Suppressor macrophage (primary cell): ENCODE data around the gene BPHL.
"Not testable (repeated sequence)": the region's sequence is repeated elsewhere in the genome, so short reads cannot be mapped to it uniquely, and the experiment has no call there.

Experiments
- DNase-seq, 4 experiments: peaks; one replicate each; pipeline ENCODE4 v3.0.0-alpha.2; 2020 to 2022

BPHL gene

DNA sequence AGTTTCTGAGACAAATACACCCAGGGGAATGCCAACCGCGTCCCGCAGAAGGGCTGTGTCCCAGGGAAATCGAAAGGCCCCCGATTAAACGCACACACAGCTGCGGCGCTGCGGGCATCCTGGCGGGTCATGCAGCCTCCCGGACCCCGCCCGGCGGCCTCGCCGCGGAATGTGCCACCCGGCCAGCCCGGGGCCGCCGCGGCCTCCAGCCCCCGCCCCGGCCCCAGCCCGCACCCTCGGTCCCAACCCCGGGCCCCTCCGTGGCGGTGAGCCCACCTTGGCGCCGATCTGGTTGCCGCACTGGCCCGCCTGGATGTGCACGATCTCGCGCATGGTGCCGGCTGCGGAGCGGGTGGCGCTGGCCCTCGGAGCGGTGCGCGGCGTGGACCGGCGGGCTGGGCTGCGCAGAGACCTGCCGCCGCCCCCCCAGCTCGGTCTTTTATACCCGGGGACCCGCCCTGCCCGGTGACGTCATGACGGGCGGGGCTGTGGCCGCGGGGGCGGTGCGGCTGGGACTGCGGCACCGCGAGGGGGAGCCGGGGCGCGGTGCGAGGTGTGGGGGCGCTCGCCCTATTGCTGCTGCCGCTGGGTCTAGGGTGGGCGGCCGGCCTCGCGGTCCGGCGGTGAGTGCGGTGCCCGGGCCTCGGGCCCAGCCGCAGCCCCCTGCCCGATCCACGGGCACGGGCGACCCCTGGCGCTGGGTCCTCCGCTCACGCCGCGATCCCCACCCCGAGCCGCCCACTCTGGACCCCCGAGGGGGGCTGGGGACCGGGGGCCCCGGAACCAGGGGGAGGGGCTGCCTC, 38.8 kb downstream of the BPHL start, which contains the start of gene TUBB2A:
TSS of gene TUBB2A (minus strand) at position 414 of the 803 bp plus-strand sequence. CDS start at position 333, 81 bp downstream.
- DNase-seq: peak; percentile 90 to 97 (median 94)

DNA sequence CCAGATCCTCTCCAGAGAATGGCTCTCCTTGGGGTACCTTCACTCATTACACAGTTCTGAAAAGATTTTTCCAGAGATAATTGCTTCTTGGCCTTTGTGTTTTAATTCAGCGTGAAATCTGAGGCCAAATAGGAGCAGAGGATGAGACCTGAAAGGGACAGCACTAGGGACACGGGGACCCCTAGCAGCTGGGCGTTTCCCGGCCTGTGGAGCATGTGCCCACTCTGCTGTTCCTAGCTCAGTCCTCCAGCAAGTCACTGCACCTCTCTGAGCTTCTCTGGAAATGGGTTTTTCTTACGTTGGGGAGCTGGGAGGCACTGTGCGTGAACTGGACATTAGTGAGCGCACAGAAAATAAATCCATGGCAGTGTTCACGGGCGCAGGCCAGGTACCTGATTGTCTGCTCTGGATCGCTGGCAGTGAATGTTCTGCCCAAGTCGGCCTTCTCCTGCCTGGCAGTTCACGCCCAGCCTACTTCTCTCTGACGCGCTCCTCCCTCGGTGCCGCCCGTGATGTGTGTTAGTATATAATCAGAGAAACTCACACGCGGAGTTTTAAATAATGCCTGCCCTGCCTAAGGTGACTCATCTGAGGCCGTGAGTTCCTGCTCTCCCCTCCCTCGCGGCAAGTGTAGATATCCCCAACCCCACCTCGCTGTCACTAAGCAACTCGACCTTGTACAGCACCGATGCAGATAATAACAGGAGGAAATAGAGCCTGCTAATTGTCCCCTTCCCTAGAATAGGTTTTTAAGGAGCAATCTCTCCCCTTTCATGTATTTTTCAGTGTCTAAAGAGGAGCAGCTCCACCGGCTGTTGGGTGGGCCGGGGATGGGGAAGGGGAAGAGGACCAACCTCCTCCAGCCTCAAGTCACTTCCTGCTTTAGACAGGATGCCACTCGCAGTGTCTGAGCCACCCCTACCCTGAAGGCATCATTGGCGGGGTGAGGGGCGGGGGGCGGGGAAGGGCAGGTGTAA, 41.6 kb downstream of the BPHL start:
- DNase-seq: peak in 3 of 4 experiments; percentile 31 to 53 (median 49)

DNA sequence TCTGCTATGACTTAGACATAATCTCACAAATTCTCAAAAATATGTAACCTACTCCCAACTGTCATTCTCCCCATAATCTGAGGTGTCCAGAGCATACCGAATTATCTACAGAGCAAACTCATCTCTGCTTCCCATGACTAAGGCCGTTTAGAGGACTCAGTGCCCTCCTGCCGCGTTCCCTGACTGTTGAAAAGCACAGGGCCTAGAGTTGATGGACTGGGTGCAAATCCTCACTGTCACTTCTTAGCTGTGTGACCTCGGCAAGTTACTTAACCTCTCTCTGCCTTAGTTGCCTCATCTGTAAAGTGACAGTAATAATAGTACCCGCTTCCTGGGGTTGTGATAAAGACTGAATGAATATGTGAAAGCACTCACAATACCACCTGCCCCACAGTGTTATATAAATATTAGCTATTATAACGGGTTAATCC, 43.6 kb downstream of the BPHL start:
- DNase-seq: no peak

DNA sequence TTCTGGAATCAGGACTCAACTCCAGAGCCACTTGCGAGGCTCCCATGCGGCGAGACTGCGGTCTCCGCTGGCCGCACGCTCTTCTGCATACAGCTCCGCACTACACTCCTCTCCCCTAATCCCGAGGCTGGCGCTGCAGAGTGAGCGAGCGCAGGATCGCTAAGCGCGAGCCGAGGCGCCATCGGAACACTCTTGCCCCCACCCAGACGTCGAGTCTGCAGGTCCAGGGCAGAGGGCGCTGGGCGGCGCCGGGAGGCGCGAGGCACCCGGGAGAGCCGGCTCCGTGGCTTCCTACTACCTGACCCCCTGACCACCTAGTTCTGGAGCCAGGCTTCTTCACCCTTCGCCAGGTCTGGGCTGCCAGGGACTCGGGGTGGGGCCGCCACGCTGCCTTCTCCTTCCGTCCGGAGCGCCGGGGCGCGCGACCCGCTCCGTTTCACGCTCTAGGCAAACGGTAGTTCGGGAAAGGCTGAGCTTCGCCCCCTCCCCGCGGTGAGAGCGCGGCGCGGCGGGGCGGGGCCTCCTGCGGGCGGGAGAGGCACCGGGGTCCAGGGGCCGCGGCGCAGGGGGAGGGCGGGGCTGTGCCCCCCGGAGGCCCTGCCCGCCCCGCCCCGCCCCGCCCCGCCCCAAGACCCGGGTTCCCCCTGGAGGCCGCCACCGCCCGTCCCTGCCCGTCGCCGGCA, 44.2 kb downstream of the BPHL start:
- peak; percentile 69 to 86 (median 78) for DNase-seq

DNA sequence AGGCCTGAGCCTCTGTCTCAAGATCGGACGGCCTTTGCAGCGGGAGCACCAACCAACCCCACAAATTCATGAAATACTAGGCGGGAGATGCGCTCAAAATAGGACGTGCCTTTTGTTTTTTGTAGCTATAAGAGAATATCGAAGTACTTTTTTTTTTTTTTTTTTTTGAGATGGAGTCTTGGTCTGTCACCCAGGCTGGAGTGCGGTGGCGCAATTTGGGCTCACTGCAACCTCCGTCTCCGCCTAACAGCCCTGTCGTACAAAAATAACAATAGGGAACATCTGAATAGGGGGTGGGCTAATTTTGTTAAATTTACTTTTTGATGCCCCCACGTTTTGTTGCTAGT, 44.7 kb downstream of the BPHL start:
- DNase-seq: peak; percentile 54 to 76 (median 60)

DNA sequence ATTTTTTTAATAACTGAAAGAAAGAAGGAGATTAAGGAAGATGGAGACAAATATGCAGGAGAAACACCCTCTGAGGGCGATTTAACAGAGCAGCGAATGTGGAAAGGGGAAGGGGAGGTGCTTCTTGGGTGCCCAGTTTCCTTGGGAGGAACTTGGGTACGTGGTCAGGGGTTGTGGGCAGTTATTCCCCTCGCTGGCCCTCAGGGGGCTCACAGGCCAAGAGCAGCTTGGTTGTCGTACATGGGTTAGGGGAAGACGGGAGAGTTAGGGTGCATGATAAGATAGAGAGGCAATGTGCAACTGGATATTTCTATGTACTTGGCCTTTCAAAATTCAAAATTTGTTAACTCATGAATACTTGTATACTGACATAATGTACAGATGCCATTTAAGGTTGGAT, 45.9 kb downstream of the BPHL start:
- peak in 3 of 4 experiments; percentile 24 to 31 (median 27) for DNase-seq

DNA sequence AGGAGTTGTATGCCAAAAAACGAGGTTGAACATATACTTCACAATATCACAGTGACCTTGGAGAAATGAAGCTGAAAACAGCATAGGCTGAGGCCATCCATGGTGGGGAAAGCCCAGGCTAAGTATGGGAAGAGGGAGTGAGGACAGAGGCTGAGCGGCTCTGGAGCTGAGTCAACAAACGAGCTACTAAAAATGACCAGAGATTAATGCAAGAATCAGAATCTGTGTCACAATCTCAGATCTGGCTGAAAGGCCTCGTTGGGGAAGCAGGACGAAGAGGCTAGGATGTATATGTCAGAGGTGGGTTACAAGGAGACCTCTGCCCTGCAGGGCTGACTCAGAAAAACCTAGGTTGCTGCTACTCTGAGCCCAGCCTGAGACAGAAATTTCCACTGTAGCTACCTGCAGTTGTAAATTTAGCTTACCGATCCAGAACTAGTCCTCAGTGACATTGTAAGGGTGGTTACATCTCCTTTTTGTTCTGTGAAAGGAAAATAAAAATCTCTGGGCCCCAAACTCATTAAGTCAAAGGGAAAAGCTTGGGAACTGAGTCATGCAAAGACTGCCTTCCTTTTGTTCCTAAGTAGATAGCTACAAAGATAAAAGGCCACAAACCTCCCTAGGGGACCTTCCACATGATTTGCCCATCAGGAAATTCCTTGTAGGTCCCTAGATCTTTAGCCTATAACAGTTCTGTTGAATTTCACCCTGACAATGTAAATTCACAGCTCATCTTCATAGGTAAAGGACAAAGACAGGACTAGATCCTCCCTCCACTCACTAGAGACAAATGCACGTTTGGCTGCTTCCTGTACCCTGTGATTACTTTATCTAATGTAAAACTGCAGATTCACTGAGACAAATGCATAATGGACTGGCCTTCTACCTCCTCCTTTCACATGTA, 47.4 kb downstream of the BPHL start:
- DNase-seq: peak; percentile 65 to 88 (median 80)

DNA sequence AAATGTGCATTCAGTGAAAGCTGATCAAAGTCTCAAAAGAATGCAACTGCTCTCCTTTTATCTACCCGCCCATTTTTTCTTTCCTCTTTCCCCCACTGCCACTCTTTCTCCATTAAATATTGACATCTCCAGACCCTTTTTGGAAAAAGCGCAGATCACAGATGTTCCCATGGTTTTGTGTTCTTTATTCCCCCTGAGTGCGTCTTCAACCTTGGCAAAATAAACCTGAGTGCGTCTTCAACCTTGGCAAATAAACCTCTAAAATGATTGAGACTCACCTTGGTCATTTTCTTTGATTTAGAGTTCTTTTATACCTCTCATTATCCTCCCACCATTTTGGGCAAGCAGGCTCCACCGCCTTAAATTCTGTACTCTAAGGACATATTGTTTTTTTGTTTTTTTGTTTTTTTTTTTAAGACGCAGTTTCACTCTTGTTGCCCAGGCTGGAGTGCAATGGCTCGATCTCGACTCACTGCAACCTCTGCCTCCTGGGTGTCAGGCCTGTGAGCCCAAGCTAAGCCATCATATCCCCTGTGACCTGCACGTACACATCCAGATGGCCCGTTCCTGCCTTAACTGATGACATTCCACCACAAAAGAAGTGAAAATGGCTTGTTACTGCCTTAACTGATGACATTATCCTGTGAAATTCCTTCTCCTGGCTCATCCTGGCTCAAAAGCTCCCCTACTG, 48.2 kb downstream of the BPHL start:
- not testable (repeated sequence) for DNase-seq

DNA sequence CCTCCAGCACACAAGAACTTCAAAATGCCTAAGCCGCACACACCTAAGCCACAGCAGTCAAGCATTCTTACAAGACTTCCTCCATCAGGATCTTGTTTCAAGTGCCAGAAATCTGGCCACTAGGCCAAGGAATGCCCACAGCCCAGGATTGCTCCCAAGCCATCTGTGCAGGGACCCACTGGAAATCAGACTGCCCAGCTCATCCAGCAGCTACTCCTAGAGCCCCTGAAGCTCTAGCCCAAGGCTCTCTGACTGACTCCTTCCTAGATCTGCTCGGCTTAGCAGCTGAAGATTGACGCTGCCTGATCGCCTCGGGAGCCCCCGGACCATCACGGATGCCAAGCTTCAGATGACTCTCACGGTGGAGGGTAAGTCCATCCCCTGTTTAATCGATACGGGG, 49.5 kb downstream of the BPHL start:
- DNase-seq: not testable (repeated sequence)

DNA sequence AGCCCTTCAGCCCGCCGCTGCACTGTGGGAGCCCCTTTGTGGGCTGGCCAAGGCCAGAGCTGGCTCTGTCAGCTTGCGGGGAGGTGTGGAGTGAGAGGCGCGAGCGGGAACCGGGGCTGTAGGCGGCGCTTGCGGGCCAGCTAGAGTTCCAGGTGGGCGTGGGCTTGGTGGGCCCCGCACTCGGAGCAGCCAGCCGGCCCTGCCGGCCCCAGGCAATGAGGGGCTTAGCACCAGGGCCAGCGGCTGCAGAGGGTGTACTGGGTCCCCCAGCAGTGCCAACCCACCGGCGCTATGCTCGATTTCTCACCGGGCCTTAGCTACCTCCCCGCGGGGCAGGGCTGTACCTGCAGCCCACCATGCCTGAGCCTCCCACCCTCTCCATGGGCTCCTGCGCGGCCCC, 52.2 kb downstream of the BPHL start:
- not testable (repeated sequence) for DNase-seq

DNA sequence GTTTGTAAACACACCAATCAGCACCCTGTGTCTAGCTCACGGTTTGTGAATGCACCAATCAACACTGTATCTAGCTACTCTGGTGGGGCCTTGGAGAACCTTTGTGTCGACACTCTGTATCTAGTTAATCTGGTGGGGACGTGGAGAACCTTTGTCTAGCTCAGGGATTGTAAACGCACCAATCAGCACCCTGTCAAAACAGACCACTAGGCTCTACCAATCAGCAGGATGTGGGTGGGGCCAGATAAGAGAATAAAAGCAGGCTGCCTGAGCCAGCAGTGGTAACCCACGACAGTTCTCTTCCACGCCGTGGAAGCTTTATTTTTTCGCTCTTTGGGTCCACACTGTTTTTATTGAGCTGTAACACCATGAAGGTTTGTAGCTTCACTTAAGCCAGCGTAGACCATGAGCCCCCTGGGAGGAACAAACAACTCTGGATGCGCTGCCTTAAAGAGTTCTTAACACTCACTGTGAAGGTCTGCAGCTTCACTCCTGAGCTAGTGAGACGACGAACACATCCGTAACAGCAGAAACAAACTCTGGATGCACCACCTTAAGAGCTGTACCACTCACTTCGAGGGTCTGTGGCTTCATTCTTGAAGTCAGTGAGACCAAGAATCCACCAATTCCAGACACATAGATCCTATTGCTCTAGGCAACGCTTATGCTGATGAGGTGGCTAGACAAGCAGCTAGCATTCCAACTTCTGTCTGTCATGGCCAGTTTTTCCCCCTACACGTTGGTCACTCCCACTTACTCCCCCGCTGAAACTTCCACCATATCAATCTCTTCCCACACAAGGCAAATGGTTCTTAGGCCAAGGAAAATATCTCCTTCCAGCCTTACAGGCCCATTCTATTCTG, 53.0 kb downstream of the BPHL start:
- DNase-seq: not testable (repeated sequence)

DNA sequence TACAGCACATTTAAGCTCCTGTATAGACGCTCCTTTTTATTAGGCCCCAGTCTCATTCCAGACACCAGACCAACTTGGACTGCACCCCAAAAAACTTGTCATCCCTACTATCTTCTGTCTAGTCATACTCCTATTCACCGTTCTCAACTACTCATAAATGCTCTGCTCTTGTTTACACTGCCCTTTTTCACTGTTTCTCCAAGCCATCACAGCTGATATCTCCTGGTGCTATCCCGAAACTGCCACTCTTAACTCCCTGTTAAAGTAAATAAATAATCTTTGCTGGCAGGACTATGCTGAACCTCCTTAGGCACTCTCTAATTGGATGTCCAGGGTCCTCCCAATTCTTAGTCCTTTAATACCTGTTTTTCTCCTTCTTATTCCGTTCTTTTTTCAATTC, 54.3 kb downstream of the BPHL start:
- DNase-seq: not testable (repeated sequence)

DNA sequence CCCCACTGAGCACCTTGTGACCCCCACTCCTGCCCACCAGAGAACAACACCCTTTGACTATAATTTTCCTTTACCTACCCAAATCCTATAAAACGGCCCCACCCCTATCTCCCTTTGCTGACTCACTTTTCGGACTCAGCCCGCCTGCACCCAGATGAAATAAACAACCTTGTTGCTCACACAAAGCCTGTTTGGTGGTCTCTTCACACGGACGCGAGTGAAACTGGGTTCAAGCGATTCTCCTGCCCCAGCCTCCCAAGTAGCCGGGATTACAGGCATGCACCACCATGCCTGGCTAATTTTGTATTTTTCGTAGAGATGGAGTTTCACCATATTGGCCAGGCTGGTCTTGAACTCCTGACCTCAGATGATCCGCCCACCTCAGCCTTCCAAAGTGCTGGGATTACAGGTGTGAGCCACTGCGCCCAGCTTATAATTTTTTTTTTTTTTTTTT, 55.2 kb downstream of the BPHL start:
- DNase-seq: not testable (repeated sequence)

DNA sequence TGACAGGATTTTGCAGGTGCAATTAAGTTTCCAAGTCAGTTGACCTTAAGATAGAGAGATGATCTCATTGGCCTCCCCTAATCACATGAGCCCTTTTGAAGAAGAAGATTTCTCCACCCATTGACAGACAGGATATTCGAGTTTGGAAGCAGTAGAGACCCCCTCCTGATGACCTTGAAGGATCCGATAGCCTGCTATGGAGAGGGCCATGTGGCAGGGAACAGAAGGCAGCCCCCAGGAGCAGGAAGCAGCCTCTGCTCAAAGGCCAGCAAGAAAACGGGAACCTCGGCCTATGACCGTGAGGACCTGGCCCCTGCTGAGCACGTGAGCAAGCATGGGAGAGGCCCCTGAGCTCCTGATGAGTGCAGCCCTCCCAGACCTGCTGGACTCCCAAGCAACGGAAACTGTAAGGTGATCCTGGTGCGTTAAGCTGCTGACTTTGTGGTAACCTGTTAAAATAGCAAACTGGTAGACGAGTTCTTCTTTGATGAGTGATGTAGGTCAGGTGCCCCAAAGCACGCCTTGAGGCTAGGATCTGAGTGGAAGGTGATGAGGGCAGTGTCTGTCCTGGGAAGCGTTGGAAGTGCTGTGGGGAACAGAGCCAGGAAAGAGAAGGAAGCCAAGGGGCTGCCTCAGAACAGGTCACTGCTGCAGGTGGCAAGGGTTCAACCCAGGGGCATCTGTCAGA, 57.3 kb downstream of the BPHL start:
- DNase-seq: peak; percentile 8 to 35 (median 24)

DNA sequence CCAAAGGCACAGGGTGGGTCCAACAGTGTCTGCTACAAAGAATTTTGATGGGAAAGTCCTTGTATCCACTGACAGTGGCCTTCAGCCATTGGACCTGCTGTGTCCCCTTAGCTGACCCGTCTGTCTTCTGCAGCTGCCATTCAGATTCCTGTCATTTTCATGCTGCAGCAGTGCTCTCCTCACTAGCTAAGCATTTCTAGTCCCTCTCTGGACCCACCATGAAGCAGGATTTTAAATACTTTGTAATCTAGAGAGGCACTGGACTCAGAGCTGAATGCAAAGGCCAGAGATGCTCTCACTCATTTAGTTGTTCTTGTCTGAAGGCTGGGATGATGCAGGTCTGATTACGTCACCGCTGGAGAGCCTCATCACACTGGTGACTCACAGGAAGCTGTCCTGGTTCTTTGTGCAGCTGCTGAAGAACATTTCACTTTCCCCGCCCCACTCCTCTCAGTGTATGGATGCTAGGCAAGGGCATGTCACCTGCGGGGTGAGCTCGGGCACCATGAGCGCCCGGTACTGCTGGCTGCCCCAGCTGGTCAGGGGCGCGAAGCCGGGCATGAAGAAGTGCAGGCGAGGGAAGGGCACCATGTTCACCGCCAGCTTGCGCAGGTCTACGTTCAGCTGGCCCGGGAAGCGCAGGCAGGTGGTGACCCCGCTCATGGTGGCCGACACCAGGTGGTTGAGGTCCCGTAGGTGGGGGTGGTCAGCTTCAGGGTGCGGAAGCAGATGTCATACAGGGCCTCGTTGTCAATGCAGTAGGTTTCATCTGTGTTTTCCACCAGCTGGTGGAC, 58.2 kb downstream of the BPHL start:
- DNase-seq: peak; percentile 76 to 87 (median 79)

DNA sequence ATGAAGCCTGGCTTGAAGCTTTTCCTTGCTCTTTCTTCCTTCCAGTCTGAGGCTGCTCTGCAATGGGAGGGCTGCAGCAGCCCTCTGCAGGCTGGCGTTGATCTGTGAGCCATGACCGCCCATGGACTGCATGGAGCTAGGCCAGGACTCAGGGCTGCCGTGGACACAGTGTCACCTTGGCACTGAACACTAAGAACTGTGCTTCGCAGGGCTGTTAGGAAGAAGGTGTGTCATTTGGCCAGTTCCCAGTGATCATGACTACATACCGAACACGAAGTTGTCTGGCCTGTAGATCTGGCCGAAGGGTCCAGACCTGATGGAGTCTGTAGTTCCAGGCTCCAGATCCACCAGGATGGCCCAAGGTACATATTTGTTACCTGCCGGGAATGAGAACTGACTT, 60.2 kb downstream of the BPHL start:
- not testable (repeated sequence) for DNase-seq

DNA sequence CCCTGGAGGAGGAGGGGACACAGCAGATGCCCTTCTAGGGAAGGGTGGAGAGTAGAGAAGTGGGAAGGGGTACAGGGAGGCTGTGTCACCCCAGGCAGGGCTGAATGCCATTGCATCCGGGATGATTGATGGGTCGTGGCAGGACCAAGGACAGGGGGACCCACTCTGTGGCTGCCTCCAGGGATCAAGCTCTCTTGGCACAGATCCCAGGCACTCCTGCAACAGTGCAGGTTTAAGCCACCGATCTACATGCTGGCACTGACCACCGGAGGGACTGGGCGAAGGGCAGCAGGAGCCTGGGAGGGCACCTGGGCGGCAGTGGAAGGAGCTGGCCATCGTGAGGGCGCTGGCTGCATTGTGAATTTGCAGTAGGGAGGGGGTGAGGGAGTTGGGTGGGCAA, 61.4 kb downstream of the BPHL start:
- DNase-seq: not testable (repeated sequence)

DNA sequence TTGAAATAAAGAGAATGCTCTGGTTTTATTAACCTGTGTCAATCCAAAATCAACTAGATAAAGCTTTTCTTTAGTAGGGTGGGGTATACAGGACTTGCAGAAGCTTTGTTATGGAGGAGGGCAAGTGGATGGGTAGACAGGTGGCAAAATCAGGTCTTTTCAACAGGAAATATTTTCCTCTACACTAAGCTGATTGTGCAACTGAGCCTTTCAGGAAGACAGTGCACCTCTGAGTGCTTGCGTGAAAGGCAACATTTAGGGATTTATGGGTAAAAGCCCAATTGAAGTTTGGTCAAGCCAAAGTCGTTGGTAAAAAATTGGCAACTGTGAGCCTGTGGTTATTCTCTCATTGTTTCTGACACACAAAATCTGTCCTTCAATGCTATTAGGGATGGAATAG, 62.6 kb downstream of the BPHL start:
- DNase-seq: no peak
